ENCODE data around the gene TMEM132C.

TMEM132C gene

GRCh38 chr12:128471491-128471890, 204.5 kb downstream of the TMEM132C start:
- Histone ChIP-seq H3K4me3 (ENCODE audit: insufficient read depth in 1 of 2, low read depth in 1 of 2, low read length in 2 of 2) (no peak overlapping the region), H4K91ac (ENCODE audit: low read length) (no peak overlapping the region)

GRCh38 chr12:128474916-128475315, 207.9 kb downstream of the TMEM132C start:
- H4K8ac ChIP-seq (ENCODE audit: low read length) = no peak overlapping the region
- H3K9ac ChIP-seq (ENCODE audit: low read length) = no peak overlapping the region
- WGBS = 82% methylated on average over 9 of the region's 10 CpGs
- H4K91ac ChIP-seq (ENCODE audit: low read length) = no peak overlapping the region
- no peak overlapping the region for H3K23ac ChIP-seq (ENCODE audit: low read length in 2 of 2)
- no peak overlapping the region for H3K4me3 ChIP-seq (ENCODE audit: insufficient read depth in 1 of 2, low read depth in 1 of 2, low read length in 2 of 2)
- H2BK5ac ChIP-seq (ENCODE audit: low read depth, low read length, poor library complexity, severe bottlenecking) = no peak overlapping the region
- H2BK12ac ChIP-seq (ENCODE audit: low read length in 2 of 2) = no peak overlapping the region
- no peak overlapping the region for H2AFZ ChIP-seq (ENCODE audit: low read depth, low read length)
- H2BK120ac ChIP-seq (ENCODE audit: low read depth, low read length) = no peak overlapping the region
- H2AK5ac ChIP-seq (ENCODE audit: low read length, severe bottlenecking) = no peak overlapping the region
- H3K14ac ChIP-seq (ENCODE audit: low read length in 2 of 2) = no peak overlapping the region
- H3K4ac ChIP-seq (ENCODE audit: low read depth in 1 of 2, low read length in 2 of 2) = no peak overlapping the region
- no peaks in the 10 kb centered on the region for H3K4me1 ChIP-seq (ENCODE audit: control insufficient read depth, insufficient read depth, low read depth, low read length)
- no peak overlapping the region for H3K4me2 ChIP-seq (ENCODE audit: low read length, poor library complexity, severe bottlenecking)
- H3K18ac ChIP-seq (ENCODE audit: low read depth in 1 of 2, low read length in 2 of 2) = no peak overlapping the region
- H3K79me1 ChIP-seq (replicated peaks; ENCODE audit: low read length, poor library complexity, severe bottlenecking) = no peaks in the 10 kb centered on the region
- H2BK15ac ChIP-seq (ENCODE audit: low read depth, poor library complexity, severe bottlenecking) = no peak overlapping the region
- no peaks in the 10 kb centered on the region for H3K27me3 ChIP-seq (ENCODE audit: control insufficient read depth in 1 of 2, insufficient read depth in 1 of 2, low read length in 2 of 2)
- H3K36me3 ChIP-seq (ENCODE audit: control insufficient read depth in 1 of 2, insufficient read depth in 2 of 2, low read depth in 1 of 2, low read length in 2 of 2) = no peaks in the 10 kb centered on the region
- no peak for DNase-seq
- H3K27ac ChIP-seq (ENCODE audit: low read length, poor library complexity, severe bottlenecking) = no peak overlapping the region
- no peaks in the 10 kb centered on the region for H3K9me3 ChIP-seq (ENCODE audit: control insufficient read depth, low read length)

More at GRCh38 chr12:128471491-128471890, 204.5 kb downstream of the TMEM132C start:
- no peak overlapping the region for H3K14ac ChIP-seq (ENCODE audit: low read length in 2 of 2)
- H2BK15ac ChIP-seq (ENCODE audit: low read depth, poor library complexity, severe bottlenecking) = no peak overlapping the region
- no peaks in the 10 kb centered on the region for H3K36me3 ChIP-seq (ENCODE audit: control insufficient read depth in 1 of 2, insufficient read depth in 2 of 2, low read depth in 1 of 2, low read length in 2 of 2)
- H3K18ac ChIP-seq (ENCODE audit: low read depth in 1 of 2, low read length in 2 of 2) = no peak overlapping the region
- H3K4me1 ChIP-seq (ENCODE audit: control insufficient read depth, insufficient read depth, low read depth, low read length) = peaks cover 4% of the 10 kb centered on the region
- no peak overlapping the region for H4K8ac ChIP-seq (ENCODE audit: low read length)
- DNase-seq = no peak
- H3K23ac ChIP-seq (ENCODE audit: low read length in 2 of 2) = no peak overlapping the region
- H2BK5ac ChIP-seq (ENCODE audit: low read depth, low read length, poor library complexity, severe bottlenecking) = no peak overlapping the region
- no peak overlapping the region for H2BK12ac ChIP-seq (ENCODE audit: low read length in 2 of 2)
- H3K9ac ChIP-seq (ENCODE audit: low read length) = no peak overlapping the region
- no peaks in the 10 kb centered on the region for H3K27me3 ChIP-seq (ENCODE audit: control insufficient read depth in 1 of 2, insufficient read depth in 1 of 2, low read length in 2 of 2)
- H2AFZ ChIP-seq (ENCODE audit: low read depth, low read length) = no peak overlapping the region
- H3K27ac ChIP-seq (ENCODE audit: low read length, poor library complexity, severe bottlenecking) = no peak overlapping the region
- H3K4ac ChIP-seq (ENCODE audit: low read depth in 1 of 2, low read length in 2 of 2) = no peak overlapping the region
- H3K4me2 ChIP-seq (ENCODE audit: low read length, poor library complexity, severe bottlenecking) = no peak overlapping the region
- 70% methylated on average over 1 of the region's 2 CpGs for WGBS
- H2AK5ac ChIP-seq (ENCODE audit: low read length, severe bottlenecking) = no peak overlapping the region
- no peaks in the 10 kb centered on the region for H3K79me1 ChIP-seq (replicated peaks; ENCODE audit: low read length, poor library complexity, severe bottlenecking)
- H3K9me3 ChIP-seq (ENCODE audit: control insufficient read depth, low read length) = no peaks in the 10 kb centered on the region
- H2BK120ac ChIP-seq (ENCODE audit: low read depth, low read length) = no peak overlapping the region

- no peak for DNase-seq
- no peaks in the 10 kb centered on the region for H3K9me3 ChIP-seq (ENCODE audit: control insufficient read depth, low read length)
- no peaks in the 10 kb centered on the region for H3K4me1 ChIP-seq (ENCODE audit: control insufficient read depth, insufficient read depth, low read depth, low read length)
- H2AK5ac ChIP-seq (ENCODE audit: low read length, severe bottlenecking) = no peak overlapping the region
- no peaks in the 10 kb centered on the region for H3K27me3 ChIP-seq (ENCODE audit: control insufficient read depth in 1 of 2, insufficient read depth in 1 of 2, low read length in 2 of 2)
- H2BK120ac ChIP-seq (ENCODE audit: low read depth, low read length) = no peak overlapping the region
- no peak overlapping the region for H3K23ac ChIP-seq (ENCODE audit: low read length in 2 of 2)
- no peak overlapping the region for H3K27ac ChIP-seq (ENCODE audit: low read length, poor library complexity, severe bottlenecking)
- no peaks in the 10 kb centered on the region for H3K79me1 ChIP-seq (replicated peaks; ENCODE audit: low read length, poor library complexity, severe bottlenecking)
- no peak overlapping the region for H3K4ac ChIP-seq (ENCODE audit: low read depth in 1 of 2, low read length in 2 of 2)
- no peak overlapping the region for H3K4me2 ChIP-seq (ENCODE audit: low read length, poor library complexity, severe bottlenecking)
- no peak overlapping the region for H2BK12ac ChIP-seq (ENCODE audit: low read length in 2 of 2)
- H3K9ac ChIP-seq (ENCODE audit: low read length) = no peak overlapping the region
- no peaks in the 10 kb centered on the region for H3K36me3 ChIP-seq (ENCODE audit: control insufficient read depth in 1 of 2, insufficient read depth in 2 of 2, low read depth in 1 of 2, low read length in 2 of 2)
- WGBS = 49% methylated on average over 6 of the region's 7 CpGs
- no peak overlapping the region for H4K91ac ChIP-seq (ENCODE audit: low read length)
- H3K4me3 ChIP-seq (ENCODE audit: insufficient read depth in 1 of 2, low read depth in 1 of 2, low read length in 2 of 2) = no peak overlapping the region
- H3K14ac ChIP-seq (ENCODE audit: low read length in 2 of 2) = no peak overlapping the region
- no peak overlapping the region for H2BK15ac ChIP-seq (ENCODE audit: low read depth, poor library complexity, severe bottlenecking)
- no peak overlapping the region for H4K8ac ChIP-seq (ENCODE audit: low read length)
- H2BK5ac ChIP-seq (ENCODE audit: low read depth, low read length, poor library complexity, severe bottlenecking) = no peak overlapping the region
- H2AFZ ChIP-seq (ENCODE audit: low read depth, low read length) = no peak overlapping the region
- no peak overlapping the region for H3K18ac ChIP-seq (ENCODE audit: low read depth in 1 of 2, low read length in 2 of 2)
Measured at GRCh38 chr12:128476266-128476665, 209.3 kb downstream of the TMEM132C start.

GRCh38 chr12:128483526-128484255, 216.7 kb downstream of the TMEM132C start:
- H4K91ac ChIP-seq (ENCODE audit: low read length) = no peak overlapping the region
- no peak overlapping the region for H2BK12ac ChIP-seq (ENCODE audit: low read length in 2 of 2)
- no peak overlapping the region for H2AK5ac ChIP-seq (ENCODE audit: low read length, severe bottlenecking)
- no peak overlapping the region for H3K18ac ChIP-seq (ENCODE audit: low read depth in 1 of 2, low read length in 2 of 2)
- no peaks in the 10 kb centered on the region for H3K4me1 ChIP-seq (ENCODE audit: control insufficient read depth, insufficient read depth, low read depth, low read length)
- H4K8ac ChIP-seq (ENCODE audit: low read length) = no peak overlapping the region
- no peak overlapping the region for H3K4me2 ChIP-seq (ENCODE audit: low read length, poor library complexity, severe bottlenecking)
- H2BK15ac ChIP-seq (ENCODE audit: low read depth, poor library complexity, severe bottlenecking) = no peak overlapping the region
- H3K9me3 ChIP-seq (ENCODE audit: control insufficient read depth, low read length) = peaks cover 3% of the 10 kb centered on the region
- H2AFZ ChIP-seq (ENCODE audit: low read depth, low read length) = no peak overlapping the region
- no peak overlapping the region for H2BK5ac ChIP-seq (ENCODE audit: low read depth, low read length, poor library complexity, severe bottlenecking)
- no peak for DNase-seq
- H3K27ac ChIP-seq (ENCODE audit: low read length, poor library complexity, severe bottlenecking) = no peak overlapping the region
- H3K4ac ChIP-seq (ENCODE audit: low read depth in 1 of 2, low read length in 2 of 2) = no peak overlapping the region
- no peaks in the 10 kb centered on the region for H3K36me3 ChIP-seq (ENCODE audit: control insufficient read depth in 1 of 2, insufficient read depth in 2 of 2, low read depth in 1 of 2, low read length in 2 of 2)
- no peaks in the 10 kb centered on the region for H3K79me1 ChIP-seq (replicated peaks; ENCODE audit: low read length, poor library complexity, severe bottlenecking)
- WGBS = 64% methylated on average over 6 of the region's 9 CpGs
- H3K4me3 ChIP-seq (ENCODE audit: insufficient read depth in 1 of 2, low read depth in 1 of 2, low read length in 2 of 2) = no peak overlapping the region
- H3K9ac ChIP-seq (ENCODE audit: low read length) = no peak overlapping the region
- no peak overlapping the region for H3K14ac ChIP-seq (ENCODE audit: low read length in 2 of 2)
- H2BK120ac ChIP-seq (ENCODE audit: low read depth, low read length) = no peak overlapping the region
- H3K23ac ChIP-seq (ENCODE audit: low read length in 2 of 2) = no peak overlapping the region
- H3K27me3 ChIP-seq (ENCODE audit: control insufficient read depth in 1 of 2, insufficient read depth in 1 of 2, low read length in 2 of 2) = no peaks in the 10 kb centered on the region
